Measurements from ENCODE around the gene CLBA1.

CLBA1 gene

DNA sequence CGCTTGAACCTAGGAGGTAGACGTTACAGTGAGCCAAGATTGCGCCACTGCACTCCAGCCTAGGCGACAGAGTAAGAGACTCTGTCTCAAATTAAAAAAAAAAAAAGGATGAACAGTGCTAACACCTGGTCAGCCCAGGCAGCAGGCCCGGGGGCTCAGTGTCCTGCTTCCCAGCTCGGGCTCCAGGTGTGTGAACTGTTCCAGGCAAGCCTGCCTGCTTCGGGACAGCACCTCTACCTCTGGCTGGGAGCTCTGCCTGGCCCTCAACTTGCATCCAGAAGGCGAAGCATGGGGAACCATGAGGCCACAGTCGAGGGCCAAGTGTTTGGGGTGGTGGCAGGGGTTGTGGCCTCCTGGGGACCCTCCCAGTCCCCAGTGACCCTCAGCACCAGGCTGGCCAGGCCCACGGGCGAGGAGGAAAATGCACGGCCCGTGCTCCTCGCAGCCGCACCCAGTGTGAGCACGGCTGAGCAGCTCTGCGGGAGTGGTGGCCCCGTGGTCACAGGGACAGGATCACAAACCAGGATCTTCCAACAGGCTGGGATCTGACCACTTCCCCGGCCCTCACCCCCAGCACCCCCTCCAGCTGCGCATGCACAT lies 19.8 kb downstream of the CLBA1 start:
- no peak for DNase-seq (ENCODE audit: extremely low read depth in 1 of 2, low read depth in 1 of 2)

DNA sequence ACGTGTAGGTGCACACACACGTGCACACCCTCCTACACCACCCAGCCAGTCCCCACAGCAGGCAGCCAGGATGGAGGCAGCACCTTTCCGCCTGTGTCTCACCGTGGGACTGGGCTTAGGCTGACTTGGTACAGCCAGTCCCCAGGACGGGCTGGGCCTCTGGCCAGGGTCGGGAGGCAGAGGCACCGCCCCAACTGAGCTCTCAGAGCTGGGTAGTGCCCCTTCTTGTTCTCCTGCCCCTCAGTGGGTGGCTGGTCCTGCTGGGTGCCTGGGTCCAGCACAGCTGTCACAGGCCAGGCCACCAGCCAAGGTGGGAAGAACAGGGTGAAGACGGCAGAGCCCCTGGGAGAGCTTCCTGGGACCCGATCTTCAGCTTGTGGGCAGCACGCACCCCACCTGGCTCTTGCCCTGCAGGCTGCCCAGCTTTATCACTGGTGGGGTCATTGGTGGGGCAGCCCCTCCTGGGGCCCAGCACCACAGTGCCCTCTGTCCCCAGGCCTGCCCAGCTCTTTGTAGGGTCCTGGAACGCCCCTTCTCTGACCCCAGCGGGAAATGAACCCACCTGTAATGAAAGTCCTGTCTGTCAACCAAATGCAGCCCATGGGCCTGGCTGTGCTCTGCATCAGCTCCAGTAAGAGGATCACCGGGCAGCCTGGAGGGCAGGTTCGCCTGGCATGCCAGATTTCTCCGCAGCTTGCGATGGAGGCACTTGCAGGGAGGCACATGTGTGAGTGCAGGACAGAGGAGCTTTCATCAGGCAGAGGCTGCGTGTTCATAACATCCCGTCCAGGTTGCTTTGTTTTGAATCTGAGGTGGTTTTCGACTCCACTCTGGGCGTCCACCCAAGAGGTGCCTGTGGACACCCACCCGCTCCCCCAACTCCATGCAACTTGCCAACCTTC lies 20.6 kb downstream of the CLBA1 start:
- DNase-seq (ENCODE audit: extremely low read depth in 1 of 2, low read depth in 1 of 2), result no peak

DNA sequence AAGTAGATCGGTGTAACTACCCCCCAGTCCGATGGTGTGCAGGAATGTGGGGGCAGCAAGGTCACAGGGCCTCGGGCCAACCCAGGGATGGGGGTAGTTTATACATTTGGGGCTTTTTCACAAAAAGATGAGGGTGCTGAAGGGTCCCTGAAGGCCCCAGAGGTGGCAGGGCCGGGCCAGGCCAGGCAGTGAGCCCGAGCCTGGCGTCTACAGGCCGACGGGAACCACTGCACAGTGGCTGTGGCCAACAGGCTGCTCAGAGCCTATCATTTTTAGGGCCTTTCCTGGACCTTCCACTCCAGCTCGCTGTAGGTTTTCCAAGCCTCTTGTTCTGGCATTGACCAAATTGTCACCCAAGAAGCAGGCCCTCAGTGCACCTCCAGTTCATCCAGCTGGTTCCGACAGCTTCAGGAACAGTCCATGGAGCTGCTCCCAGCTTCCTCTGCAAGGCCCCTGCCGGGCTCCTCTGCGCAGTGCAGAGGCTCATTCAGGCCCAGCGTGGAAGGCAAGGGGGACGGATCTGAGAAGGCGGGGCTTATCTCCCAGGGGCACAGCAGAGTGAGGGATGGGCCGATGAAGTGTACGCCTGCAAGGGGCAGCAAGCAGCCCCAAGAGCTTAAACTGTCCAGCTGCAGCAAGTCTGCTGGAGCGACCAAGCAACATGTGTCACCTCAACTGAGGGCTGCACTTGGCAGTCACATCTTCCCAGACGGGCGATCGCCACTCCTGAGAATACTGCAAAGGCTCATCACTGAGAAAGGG lies 21.4 kb downstream of the CLBA1 start:
- DNase-seq (ENCODE audit: extremely low read depth in 1 of 2, low read depth in 1 of 2), result no peak

DNA sequence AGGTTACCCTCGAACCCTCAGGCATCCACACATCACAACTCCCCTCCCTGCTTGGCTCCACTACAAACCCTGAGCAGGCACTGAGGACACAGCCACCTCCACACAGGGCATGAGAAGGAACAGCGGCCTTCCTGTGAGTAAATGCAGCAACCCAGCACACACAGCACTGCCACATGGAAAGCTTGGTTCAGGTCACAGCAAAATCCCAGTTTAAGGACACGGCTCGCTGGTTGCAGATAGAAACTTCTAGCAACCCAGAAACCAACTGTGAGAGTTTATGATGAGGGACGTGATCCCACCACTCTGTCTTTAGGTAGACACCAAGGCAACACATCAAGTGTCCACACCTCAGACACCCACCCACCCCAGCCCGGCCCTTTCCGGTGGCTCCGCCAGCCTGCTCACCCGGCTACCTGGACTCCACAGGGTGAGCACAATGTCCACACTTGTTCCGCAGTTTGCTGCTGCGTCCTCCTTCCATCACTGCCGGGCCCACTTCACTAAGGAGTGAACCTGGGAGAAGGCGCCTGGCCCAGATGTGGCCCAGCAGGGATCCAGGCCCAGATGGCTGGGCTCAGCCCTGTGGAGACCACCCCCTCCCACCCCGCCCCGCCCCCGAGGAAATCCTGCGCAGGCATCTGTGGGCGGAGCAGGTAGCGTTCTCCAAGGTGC lies 22.1 kb downstream of the CLBA1 start:
- no peak for DNase-seq (ENCODE audit: extremely low read depth in 1 of 2, low read depth in 1 of 2)

DNA sequence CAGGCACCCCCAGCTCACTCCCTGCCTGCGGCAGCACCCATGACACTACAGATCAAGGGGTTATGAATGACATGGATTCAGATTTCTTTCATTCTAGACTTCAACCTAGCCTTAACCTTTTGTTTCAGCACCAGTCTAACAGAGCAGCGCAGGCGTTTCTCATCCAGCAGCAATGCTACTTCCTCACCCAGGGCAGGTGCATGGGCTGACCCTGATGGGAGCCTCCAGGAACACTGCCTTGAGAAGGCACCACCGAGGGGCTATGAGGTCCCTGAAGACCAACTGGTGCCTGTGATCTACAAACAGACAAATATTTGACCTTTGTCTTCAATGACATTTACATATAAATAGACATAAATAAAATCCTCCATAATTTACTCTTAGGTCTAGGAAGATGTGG lies 24.5 kb downstream of the CLBA1 start:
- no peak for DNase-seq (ENCODE audit: extremely low read depth in 1 of 2, low read depth in 1 of 2)

DNA sequence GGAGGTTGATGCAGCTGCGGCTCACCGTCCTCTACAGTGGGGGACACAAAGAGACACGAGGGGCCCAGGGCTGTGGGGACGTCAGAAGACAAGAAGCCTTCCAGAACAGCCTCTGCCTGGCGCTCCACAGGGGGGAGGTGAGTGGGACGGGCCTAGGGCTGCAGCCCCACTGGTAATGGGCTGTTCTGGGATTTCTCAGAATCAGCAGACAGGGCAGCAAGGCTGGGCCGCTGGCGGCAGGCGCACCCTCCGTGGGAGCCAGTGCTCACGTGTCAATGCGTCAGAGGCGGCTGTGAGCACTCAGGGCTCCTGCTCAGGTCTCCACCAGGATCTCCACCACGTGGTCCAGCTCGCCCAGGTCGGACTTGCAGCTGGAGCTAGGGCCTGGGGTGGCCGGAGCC lies 25.3 kb downstream of the CLBA1 start:
- DNase-seq (ENCODE audit: extremely low read depth in 1 of 2, low read depth in 1 of 2), result no peak

DNA sequence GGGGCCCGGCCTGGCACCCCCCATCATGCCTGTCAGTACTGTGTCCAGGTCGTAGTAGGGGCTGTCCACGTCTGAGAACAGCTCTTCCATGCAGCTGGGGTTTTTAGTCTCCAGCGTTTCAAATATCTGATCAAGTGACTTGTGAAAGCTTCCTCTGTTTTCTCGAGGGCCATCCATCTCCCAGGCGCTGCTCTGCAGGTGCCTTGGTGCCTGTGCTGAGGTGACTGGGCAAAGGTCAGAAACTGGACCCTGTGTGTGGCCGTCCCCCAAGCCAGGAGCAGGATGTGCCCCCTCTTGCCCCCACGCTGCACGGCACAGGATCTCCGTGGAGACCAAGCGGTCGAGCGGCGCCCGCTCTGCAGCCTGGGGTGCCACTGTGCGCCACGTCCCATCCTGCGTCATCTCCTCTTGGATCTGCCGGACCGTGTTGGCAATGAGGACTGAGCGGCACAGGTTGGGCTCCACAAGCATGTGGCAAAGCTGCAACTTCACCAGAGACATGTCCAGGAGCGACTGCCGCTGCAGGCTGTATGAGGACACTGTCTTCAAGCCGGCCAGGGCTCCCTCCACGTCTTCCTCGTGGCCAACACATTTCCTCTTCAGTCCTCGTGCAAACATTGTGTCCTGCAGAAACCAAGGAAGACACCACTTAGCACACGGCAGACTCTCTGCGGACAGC lies 25.9 kb downstream of the CLBA1 start:
- DNase-seq (ENCODE audit: extremely low read depth in 1 of 2, low read depth in 1 of 2), result no peak

DNA sequence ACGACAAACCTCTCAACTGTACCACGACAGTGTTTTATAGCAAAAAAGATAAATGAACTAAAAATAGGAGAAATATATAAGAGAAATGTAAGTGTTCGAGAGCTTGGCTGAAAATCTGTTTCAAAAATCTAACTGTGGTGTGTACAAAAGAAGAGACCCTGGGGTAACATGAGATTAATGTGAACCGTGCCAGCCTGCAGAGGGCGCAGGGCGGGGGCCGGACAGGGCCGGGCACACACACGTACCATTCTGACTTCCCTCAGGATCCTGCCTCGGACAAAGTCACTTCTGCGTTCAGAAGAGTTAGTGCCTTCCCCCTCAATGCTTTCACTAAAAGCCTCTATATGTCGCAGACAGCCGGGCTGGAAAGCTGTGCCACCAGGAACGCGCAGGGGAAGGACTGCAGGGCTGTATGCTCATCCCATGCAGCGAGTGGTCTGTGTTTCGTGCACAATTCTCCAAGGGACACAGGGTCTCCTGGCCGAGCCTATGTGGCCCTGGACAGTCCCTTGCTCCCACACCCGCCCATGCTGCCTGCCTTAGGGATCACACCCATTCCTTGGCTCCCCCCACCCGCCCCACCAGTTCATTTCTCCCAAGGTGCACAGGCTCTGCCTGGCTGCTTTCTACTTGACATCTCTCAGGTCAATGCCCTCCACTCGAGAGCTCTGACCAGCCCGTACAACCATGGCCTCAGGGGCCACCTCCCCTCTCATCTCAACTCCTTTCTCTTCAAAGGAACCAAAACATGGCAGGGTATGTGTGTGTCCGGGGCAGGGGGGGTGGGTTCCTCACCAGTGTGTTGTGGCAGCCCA lies 26.8 kb downstream of the CLBA1 start:
- no peak for DNase-seq (ENCODE audit: extremely low read depth in 1 of 2, low read depth in 1 of 2)

DNA sequence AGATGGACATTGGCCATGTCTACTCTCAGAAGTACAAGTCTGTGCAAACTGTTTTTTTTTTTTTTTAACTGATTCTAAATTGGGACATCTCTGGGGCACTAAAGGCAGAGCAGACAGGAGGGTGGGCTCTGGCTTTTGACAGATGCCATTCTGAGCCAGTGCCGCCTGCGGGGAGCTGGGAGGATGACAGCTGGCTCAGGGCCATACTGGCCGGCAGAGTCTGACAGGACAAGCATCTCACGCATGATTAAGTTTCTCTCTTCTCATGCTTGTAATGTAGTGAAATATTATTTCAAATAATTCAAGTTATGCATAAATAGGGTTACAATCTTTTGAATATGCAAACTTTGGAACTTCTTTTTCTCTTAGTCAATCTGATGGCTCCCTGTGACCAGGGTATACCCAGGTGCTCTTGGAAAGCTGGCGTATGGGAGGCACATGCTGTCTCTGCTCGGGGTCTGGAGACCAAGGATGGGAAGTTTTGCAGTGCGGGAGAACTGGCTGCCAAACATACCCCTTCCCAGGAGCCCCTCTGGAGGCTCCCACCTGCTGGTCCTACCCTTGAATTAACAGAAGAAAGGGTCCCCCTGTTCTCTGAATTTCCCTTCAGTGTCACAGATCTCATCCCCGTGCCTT lies 27.7 kb downstream of the CLBA1 start:
- DNase-seq (ENCODE audit: extremely low read depth in 1 of 2, low read depth in 1 of 2), result no peak

DNA sequence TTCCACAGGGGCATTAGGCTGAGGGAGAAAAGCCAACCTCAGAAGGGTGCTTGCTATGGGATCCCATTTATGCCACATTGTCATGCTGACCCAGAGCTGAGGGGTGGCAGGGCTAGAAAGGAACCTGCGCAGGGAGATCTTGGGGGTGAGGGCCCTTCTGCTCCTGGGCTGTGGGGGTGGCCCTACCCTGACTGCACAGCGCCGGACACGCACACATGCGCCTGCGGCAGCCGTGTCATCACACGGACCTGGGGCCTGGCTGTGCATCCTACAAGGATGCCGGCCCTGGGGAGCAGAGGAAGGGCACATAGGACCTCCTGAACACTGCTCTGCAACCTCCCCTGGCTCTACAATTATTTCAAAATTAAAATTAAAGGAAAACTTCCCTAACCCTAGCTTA lies 28.4 kb downstream of the CLBA1 start:
- DNase-seq (ENCODE audit: extremely low read depth in 1 of 2, low read depth in 1 of 2), result no peak

DNA sequence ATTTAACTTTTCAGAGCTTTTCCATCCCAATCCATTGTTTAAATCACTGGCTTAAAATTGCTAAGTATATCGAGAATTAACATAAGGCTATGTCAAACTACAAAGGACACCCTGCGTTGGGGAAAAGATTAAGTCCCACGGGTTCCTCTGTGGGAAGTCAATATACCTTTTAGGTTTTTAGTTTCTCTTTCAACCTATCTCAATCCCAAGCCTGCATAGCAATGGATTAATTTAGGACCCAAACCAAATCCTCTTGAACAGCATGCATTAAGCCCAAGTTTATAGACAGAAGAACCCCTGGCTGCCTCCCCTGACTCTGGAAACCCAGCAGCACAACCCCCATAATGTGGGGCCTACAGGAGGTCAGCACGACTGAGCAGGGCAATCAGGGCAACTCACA lies 29.0 kb downstream of the CLBA1 start:
- DNase-seq (ENCODE audit: extremely low read depth in 1 of 2, low read depth in 1 of 2), result no peak

DNA sequence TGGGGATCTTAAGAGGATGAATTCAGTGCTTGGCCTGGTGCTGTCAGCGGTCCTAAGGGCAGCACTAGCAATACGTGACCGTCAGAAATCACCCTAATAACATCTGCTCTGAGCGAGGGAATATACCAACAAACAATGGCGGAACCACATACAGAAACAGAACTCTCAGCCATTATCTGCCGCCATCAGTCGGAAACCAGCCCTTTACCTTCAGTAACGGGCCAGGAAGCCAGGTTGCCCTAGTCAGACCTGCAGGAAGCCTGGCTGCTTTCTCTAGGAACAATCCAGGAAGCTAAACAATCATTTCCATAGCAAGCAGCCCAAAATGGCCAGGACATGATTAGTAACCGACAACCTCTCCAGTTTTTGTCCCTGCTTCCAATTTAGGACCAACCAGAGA lies 29.7 kb downstream of the CLBA1 start:
- DNase-seq (ENCODE audit: extremely low read depth in 1 of 2, low read depth in 1 of 2), result no peak

DNA sequence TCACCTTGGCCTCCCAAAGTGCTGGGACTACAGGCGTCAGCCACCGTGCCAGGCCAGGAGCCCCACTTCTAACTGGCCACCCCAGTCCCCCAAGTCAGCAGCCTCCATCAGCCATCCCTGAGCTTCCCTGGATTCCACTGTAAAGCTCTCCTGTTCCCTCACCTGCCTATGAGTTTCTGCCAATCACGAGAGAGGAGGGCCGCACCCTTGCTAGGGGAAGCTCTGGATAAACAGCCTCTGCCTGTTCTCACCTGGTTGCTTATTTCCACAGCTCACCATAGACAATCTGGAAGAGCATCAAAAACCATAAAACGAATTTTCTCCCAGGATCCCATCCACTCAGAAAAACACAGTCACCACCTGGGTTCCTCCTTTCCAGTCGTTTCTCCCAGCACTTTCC lies 30.3 kb downstream of the CLBA1 start:
- DNase-seq (ENCODE audit: extremely low read depth in 1 of 2, low read depth in 1 of 2), result no peak

DNA sequence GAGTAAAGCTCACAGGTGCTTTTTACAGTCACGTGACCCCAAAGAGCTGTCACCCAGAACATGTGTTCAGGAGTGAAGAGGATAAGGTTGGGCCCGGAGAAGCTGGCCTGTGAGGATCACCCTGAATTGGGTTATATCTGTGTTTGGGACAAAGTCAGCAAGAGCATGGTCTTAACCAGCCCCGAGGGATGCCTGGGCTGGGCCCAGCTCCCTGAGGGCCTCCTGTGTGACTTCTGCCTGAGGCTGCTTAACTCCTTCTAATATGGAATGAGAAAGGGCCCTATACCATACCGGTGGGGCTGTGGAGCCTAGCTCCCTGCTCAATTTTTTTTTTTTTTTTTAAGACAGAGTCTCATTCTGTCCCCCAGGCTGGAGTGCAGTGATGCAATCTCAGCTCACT lies 32.8 kb downstream of the CLBA1 start:
- no peak for DNase-seq (ENCODE audit: extremely low read depth in 1 of 2, low read depth in 1 of 2)

DNA sequence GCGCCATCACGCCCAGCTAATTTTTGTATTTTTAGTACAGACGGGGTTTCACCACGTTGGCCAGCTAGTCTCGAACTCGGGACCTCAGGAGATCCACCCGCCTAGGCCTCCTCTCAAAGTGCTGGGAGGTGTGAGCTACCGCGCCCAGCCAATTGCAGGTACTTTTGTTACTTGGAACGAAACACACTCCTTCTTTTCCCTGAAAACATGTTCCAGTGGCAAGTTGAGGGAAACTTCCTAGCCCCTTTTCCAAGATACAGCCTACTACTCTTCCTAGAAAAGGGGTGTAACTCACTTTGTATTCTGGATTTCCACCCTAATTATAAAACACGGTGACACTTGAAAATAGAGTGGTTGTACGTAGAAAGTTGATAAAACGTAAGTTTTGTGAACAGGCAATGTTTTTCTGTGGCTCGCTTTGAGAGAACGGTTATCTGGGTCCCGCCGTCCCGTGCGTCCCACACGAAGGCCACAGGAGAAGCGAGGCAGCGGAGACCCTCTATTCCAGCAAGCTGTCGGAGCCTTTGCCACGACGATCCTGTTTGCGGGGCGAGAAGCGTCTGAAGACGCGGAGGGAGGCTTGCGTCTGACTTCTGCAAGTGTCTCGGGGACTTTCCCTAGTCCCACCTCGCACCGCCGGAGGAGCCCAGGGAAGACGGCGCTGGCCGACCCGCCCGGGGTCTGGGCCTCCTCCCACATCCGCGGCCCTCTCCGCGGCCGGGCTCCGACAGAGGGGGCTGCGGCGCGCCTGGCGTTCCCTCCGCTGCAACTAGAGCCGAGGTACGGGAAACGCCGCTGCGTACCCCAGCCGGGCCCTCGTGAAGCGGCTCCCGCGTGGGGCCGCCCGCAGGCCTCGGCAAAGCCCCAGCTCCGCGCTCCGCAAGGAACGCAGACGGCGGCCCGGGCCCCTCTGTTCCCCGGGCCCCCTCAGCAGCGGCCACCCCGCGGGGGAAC lies 34.5 kb downstream of the CLBA1 start:
- DNase-seq (ENCODE audit: extremely low read depth in 1 of 2, low read depth in 1 of 2), result peak in 1 of 2 donors; percentile 29

DNA sequence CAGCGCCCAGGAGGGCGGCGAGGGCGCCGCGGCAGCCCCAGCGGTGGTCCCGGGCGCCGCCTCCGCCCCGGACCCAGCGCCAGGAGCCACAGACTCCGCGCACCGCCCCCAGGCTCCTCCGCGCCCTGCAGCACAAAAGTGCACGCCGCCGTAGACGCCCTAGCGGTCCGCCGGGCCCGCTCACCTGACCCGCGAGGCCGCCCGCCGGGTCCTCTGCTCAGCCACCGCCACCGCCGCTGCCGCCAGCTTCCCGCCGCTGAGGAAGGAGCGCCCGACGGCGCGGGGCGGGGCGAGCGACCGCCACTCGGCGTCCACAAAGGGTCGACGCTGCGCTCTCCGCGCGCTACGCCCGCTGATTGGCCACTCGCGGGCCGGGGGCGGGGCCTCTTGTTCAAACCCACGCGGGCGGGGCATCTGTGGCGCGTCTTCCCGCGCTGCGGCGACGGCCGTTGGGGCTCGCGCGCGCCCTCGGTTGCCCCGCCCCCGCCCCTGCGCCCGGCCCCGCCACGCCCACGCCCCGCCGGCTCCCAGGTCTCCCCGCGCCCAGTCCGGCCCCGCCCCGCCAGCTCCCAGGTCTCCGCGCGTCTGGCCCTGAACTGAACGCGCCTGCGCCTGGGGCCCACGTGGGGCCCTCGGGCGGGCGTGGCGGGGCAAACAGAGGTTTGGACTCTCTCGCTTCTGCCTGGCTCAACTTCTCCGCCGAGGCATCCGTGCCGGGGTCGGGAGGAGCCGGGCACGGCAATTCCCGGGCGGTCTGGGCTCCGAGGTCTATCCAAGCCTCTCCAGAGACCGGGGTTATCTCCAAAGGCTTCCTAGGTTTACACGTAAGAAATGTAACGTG lies 35.4 kb downstream of the CLBA1 start, which contains the start of gene CDCA4:
Gene CDCA4, minus strand, starts transcription at position 269 of the 841 bp plus-strand sequence. CDS start 9,154 bp downstream, outside the sequence.
- DNase-seq (ENCODE audit: extremely low read depth in 1 of 2, low read depth in 1 of 2), result peak; percentile 94 to 98

DNA sequence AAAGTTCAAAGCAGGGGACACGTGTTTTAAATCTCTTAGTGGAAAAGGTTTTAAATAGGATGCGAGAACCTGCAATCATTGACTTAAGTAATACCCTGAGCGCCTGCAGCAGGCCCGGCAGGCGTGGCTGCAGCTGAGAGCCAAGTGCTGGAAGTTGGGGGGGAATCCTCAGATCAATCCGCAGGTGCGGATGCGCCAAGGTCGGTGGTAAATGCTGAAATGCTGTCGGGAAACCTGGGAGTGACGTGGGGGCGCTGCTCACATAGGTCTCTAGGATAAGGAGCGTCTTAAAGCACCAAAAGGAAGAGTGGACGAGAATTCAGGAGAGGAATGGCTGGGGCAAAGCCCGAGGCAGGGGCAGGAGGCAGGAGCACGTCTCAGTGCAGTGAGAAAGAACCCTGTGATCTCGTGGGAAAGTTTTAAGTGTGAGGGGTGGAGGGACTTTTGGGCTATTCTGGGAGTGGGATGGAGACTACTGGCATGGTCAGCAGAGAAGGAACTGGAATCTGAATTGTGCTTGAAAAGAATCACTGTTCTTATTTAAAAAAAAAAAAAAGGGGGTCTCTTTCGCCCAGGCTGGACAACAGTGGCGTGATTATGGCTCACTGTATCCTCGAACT lies 36.2 kb downstream of the CLBA1 start:
- DNase-seq (ENCODE audit: extremely low read depth in 1 of 2, low read depth in 1 of 2), result peak in 1 of 2 donors; percentile 20
